ENCODE results near the gene THSD4. TPM values are rescaled to one million over a fixed set of nuclear protein-coding genes. Genes with fewer than 3 reads are reported as not detected.

THSD4 gene
- total and polyA plus RNA-seq, 2 of the 4 experiments (the other 2 are of a cell fraction), result 25.5 to 31.1 TPM

- no peak for ATAC-seq (ENCODE audit: low read depth)
- H3K18ac ChIP-seq (ENCODE audit: low read depth, low read length), result no peak overlapping the region
- intact Hi-C loops (cut with micrococcal nuclease), result no loop called here
Measured at GRCh38 chr15:71484080-71484479, 368.8 kb downstream of the THSD4 start.

More at GRCh38 chr15:71484080-71484479, 368.8 kb downstream of the THSD4 start:
- no peak overlapping the region for H2BK120ac ChIP-seq (ENCODE audit: low read depth, low read length)
- no peak overlapping the region for H3K4ac ChIP-seq (ENCODE audit: low read depth, low read length)
- no peak overlapping the region for H2AK5ac ChIP-seq (ENCODE audit: low read depth, low read length)
- no peak overlapping the region for H3K27ac ChIP-seq (ENCODE audit: insufficient read depth, low read length)
- TF ChIP-seq POLR2A (IDR thresholded peaks at IDR 0.05; ENCODE audit: low read depth, low read length), result no peak
- no peak for TF ChIP-seq RFX5 (IDR thresholded peaks at IDR 0.05; ENCODE audit: low read depth, low read length)
- TF ChIP-seq MAZ (IDR thresholded peaks at IDR 0.05; ENCODE audit: borderline replicate concordance, low read depth, low read length), result no peak
- TF ChIP-seq SMC3 (IDR thresholded peaks at IDR 0.05; ENCODE audit: low read depth, low read length), result no peak
- no peak for TF ChIP-seq CTCF (conservative IDR thresholded peaks at IDR 0.05; ENCODE audit: low read depth, low read length)
- TF ChIP-seq CEBPB (IDR thresholded peaks at IDR 0.05; ENCODE audit: low read depth, low read length), result no peak
- TF ChIP-seq USF2 (IDR thresholded peaks at IDR 0.05; ENCODE audit: low read depth, low read length), result no peak
- TF ChIP-seq MXI1 (IDR thresholded peaks at IDR 0.05; ENCODE audit: borderline replicate concordance, low read depth, low read length), result no peak
- no peak for TF ChIP-seq NFE2L2 (IDR thresholded peaks at IDR 0.05; ENCODE audit: low read depth, low read length)
- no peak for TF ChIP-seq MAFK (IDR thresholded peaks at IDR 0.05; ENCODE audit: low read depth, low read length)
- TF ChIP-seq RCOR1 (IDR thresholded peaks at IDR 0.05; ENCODE audit: insufficient replicate concordance, low read length), result no peak
- H3K4me1 ChIP-seq (ENCODE audit: control insufficient read depth, insufficient read depth, low read length), result no peaks in the 10 kb centered on the region
- no peaks in the 10 kb centered on the region for H3K36me3 ChIP-seq (ENCODE audit: control insufficient read depth, insufficient read depth, low read length)
- ChIA-PET CTCF (no interaction called here), POLR2A (ENCODE audit: unreplicated experiment) (no interaction called here)
- BruUV-seq (replicated peaks), result no TSS peak
- no peak overlapping the region for H4K91ac ChIP-seq (ENCODE audit: insufficient read depth, low read depth, low read length)
- H3K9ac ChIP-seq (ENCODE audit: low read depth, low read length), result no peak overlapping the region
- WGBS, 2 experiments (ENCODE audit: extremely low coverage in 2 of 2, insufficient read length in 1 of 2), result no CpG with 5 or more reads among the region's 4 CpGs
- no peaks in the 10 kb centered on the region for H3K9me3 ChIP-seq (ENCODE audit: control insufficient read depth, insufficient read depth, low read length)
- H2BK15ac ChIP-seq (ENCODE audit: low read depth, low read length), result no peak overlapping the region
- H2BK20ac ChIP-seq (ENCODE audit: low read depth, low read length), result no peak overlapping the region
- no peak overlapping the region for H2AFZ ChIP-seq (replicated peaks; ENCODE audit: low read length, poor library complexity)
- H2AK9ac ChIP-seq (replicated peaks; ENCODE audit: low read depth, low read length, poor library complexity), result no peak overlapping the region
- dilution Hi-C loops (cut with HindIII; ENCODE audit: low sequenced_read_pairs, unreplicated experiment) (no loop called here), in situ Hi-C loops (cut with MboI; ENCODE audit: low sequenced_read_pairs) (no loop called here)
- no peak overlapping the region for H3K14ac ChIP-seq (replicated peaks; ENCODE audit: low read depth, low read length)
- H3K23ac ChIP-seq (ENCODE audit: low read depth, low read length), result no peak overlapping the region
- H4K8ac ChIP-seq (ENCODE audit: low read depth in 2 of 2, low read length in 2 of 2), result no peak overlapping the region
- H3K27me3 ChIP-seq (ENCODE audit: control insufficient read depth, insufficient read depth, low read length), result no peaks in the 10 kb centered on the region
- no peaks in the 10 kb centered on the region; the same call in 1 of the 2 replicates for H4K20me1 ChIP-seq (ENCODE audit: insufficient read depth, low read length)
- peaks cover 3% of the 10 kb centered on the region in 2 experiments; a peak in 3 of 4 replicates for H3K79me1 ChIP-seq (ENCODE audit: low read depth in 1 of 2, low read length in 2 of 2)
- H3K4me3 ChIP-seq (ENCODE audit: insufficient read depth, low read depth, low read length), result no peak overlapping the region
- DNase-seq, result no peak
- no peaks in the 10 kb centered on the region for H3K9me1 ChIP-seq (ENCODE audit: insufficient read depth, low read length)
- no peak overlapping the region for H4K5ac ChIP-seq (ENCODE audit: low read depth, low read length)
- no peak overlapping the region for H3K4me2 ChIP-seq (ENCODE audit: low read depth, low read length)
- no peak overlapping the region for H3K56ac ChIP-seq (ENCODE audit: extremely low read depth, insufficient read depth, low read length)
- no peak overlapping the region for H2BK5ac ChIP-seq (ENCODE audit: low read depth, low read length, poor library complexity, severe bottlenecking)

Data from IMR-90 (cell line).